Nephron progenitor cell (in vitro differentiated cells): ENCODE measurements around the gene MAP3K4.

Source experiments
- DNase-seq: peaks from one replicate; pipeline ENCODE4 v3.0.0; 2021
- H3K27ac Mint-ChIP-seq: 2 replicates; pipeline ENCODE4 v1.8.0; 2021; ENCODE audit warnings: mild to moderate bottlenecking, moderate library complexity, mixed read lengths
- H3K27me3 Mint-ChIP-seq: 2 replicates; pipeline ENCODE4 v1.8.0; 2021; ENCODE audit warnings: mild to moderate bottlenecking, low read depth, mixed read lengths; ENCODE audit not compliant: poor library complexity
- H3K36me3 Mint-ChIP-seq: 2 replicates; pipeline ENCODE4 v1.8.0; 2021; ENCODE audit warnings: low read depth, mixed read lengths
- H3K4me1 Mint-ChIP-seq: 2 replicates; pipeline ENCODE4 v1.8.0; 2021; ENCODE audit warnings: mixed read lengths
- H3K4me3 Mint-ChIP-seq: 2 replicates; pipeline ENCODE4 v1.8.0; 2021; ENCODE audit warnings: mild to moderate bottlenecking, moderate library complexity, mixed read lengths
- H3K9me3 Mint-ChIP-seq: 2 replicates; pipeline ENCODE4 v1.8.0; 2021; ENCODE audit warnings: mild to moderate bottlenecking, moderate library complexity, mixed read lengths
- CTCF ChIP-seq: fragments of 200-600 bp; sonication (generic); IDR thresholded peaks from 2 replicates; pipeline ENCODE4 v1.5.0; 2021; ENCODE audit warnings: antibody characterized with exemption

Gene MAP3K4

GRCh38 chr6:160951187-160952030 is 40.2 kb upstream of the MAP3K4 start:
- Mint-ChIP-seq H3K4me3 (no peak overlapping the region), H3K4me1 (no peaks in the 10 kb centered on the region)
- TF ChIP-seq CTCF, result no peak

GRCh38 chr6:160952633-160953281 is 38.8 kb upstream of the MAP3K4 start:
- TF ChIP-seq CTCF, result no peak
- Mint-ChIP-seq H3K27ac (no peak overlapping the region), H3K4me1 (no peaks in the 10 kb centered on the region), H3K4me3 (no peak overlapping the region), H3K9me3 (no peaks in the 10 kb centered on the region), H3K36me3 (no peaks in the 10 kb centered on the region), H3K27me3 (no peaks in the 10 kb centered on the region)
- no peak for DNase-seq

More at GRCh38 chr6:160951187-160952030, 40.2 kb upstream of the MAP3K4 start:
- no peak for DNase-seq
- no peaks in the 10 kb centered on the region for H3K36me3 Mint-ChIP-seq
- H3K27me3 Mint-ChIP-seq, result no peaks in the 10 kb centered on the region
- H3K9me3 Mint-ChIP-seq, result no peaks in the 10 kb centered on the region
- H3K27ac Mint-ChIP-seq, result no peak overlapping the region

- H3K9me3 Mint-ChIP-seq, result no peaks in the 10 kb centered on the region
- no peak for DNase-seq
- peaks cover 3% of the 10 kb centered on the region for H3K27me3 Mint-ChIP-seq
- H3K36me3 Mint-ChIP-seq, result no peaks in the 10 kb centered on the region
- no peak for TF ChIP-seq CTCF
- no peak overlapping the region for H3K27ac Mint-ChIP-seq
- H3K4me3 Mint-ChIP-seq, result no peak overlapping the region
- H3K4me1 Mint-ChIP-seq, result peaks cover 12% of the 10 kb centered on the region
Measured at GRCh38 chr6:160955508-160956295, 35.9 kb upstream of the MAP3K4 start.

DNA sequence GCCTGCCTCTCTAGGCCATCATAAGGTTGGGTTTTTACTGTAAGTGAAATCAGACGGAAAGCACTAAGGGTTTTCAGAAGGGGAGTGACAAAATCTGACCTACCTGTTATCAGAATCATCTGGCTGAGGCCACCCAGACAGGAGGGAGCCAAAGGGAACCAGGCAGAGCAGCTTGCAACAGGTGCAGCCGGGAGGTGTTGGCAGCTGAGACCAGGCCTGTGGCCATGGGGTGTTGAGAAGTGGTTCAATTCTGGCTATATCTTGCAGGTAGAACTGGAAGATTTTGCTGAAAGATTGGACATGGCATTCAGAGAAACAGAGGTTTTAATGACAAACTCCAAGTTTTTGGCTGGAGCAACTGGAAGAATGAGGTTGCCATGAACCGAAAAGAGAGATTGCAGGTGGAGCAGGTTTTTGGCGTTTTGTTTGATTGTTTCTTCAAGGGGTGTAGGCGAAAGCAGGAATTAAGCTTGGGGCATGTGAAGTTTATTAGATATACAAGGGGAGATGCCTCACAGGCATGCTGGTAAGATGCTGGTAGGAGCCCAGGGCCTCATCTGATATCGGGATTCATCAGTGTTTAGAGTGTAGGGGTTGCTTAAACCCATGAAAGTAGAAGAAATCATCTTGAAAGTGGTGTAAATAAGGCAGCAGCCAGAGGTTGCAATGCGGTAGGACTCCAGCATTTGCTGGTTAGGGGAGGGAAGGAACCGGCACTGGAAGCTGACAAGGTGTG is 35.1 kb upstream of the MAP3K4 start:
- H3K9me3 Mint-ChIP-seq, result no peaks in the 10 kb centered on the region
- H3K4me3 Mint-ChIP-seq, result no peak overlapping the region
- H3K4me1 Mint-ChIP-seq, result peaks cover 12% of the 10 kb centered on the region
- H3K27me3 Mint-ChIP-seq, result peaks cover 3% of the 10 kb centered on the region
- H3K27ac Mint-ChIP-seq, result no peak overlapping the region
- H3K36me3 Mint-ChIP-seq, result no peaks in the 10 kb centered on the region
- no peak for TF ChIP-seq CTCF
- DNase-seq, result no peak

DNA sequence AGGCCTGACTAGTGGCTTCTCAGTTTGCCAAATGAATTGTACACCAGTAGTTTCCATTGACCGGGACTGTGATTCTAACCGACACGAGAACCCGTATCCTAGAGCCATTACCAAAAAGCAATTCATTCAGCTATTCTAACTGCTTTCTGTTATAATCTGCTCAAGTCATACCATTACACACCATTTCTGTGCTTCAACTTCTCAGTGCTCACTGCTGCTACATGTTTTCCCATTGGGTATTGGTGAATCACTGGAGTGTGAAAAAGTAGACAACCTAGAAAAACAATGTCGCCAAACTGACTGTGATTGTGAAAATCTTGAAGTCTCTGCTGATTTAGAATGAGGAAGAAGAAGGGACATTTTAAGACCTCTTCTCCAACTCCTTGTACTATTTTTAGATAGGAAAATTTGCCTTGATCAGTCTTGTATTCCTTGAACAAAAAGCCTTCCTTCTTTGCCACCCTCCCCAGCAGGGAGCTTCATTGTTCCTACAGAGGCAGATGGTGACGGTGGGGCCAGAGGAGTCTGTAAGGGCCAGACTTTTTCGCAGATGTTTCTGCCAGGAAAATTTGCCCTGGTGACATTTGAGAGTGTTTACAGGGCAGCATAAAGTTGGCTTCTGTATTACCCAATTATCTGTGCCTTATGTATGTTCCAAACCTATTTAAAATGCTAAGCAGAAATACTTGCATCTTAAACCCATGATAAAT is 31.7 kb upstream of the MAP3K4 start:
- peaks cover 10% of the 10 kb centered on the region for H3K27me3 Mint-ChIP-seq
- peaks cover 12% of the 10 kb centered on the region for H3K4me1 Mint-ChIP-seq
- no peak for TF ChIP-seq CTCF
- no peaks in the 10 kb centered on the region for H3K9me3 Mint-ChIP-seq
- no peak for DNase-seq
- H3K27ac Mint-ChIP-seq, result peak overlapping the region; percentile 17
- H3K4me3 Mint-ChIP-seq, result no peak overlapping the region
- no peaks in the 10 kb centered on the region for H3K36me3 Mint-ChIP-seq
